ENCODE results near the gene ALMS1.
"Not testable (repeated sequence)": the region's sequence is repeated elsewhere in the genome, so short reads cannot be mapped to it uniquely, and the experiment has no call there.

ALMS1 gene

GRCh38 chr2:73593680-73594079, 208.0 kb downstream of the ALMS1 start:
- no peaks in the 10 kb centered on the region for H3K36me3 ChIP-seq (ENCODE audit: insufficient read depth, low read length)
- H3K9ac ChIP-seq (ENCODE audit: low read depth, low read length), result no peak overlapping the region
- peaks cover 9% of the 10 kb centered on the region for H3K4me1 ChIP-seq (ENCODE audit: control insufficient read depth, insufficient read depth, low read length)
- H3K4me3 ChIP-seq (ENCODE audit: low read length), result no peak overlapping the region
- H3K4me2 ChIP-seq (ENCODE audit: low read length), result peak overlapping the region; percentile 23
- H3K27me3 ChIP-seq (ENCODE audit: control insufficient read depth, insufficient read depth, low read length), result no peaks in the 10 kb centered on the region
- no peaks in the 10 kb centered on the region for H3K9me3 ChIP-seq (replicated peaks; ENCODE audit: low read length)

- Histone ChIP-seq H3K4me2 (ENCODE audit: low read length) (peak overlapping the region; percentile 23), H3K9ac (ENCODE audit: low read depth, low read length) (no peak overlapping the region), H3K4me1 (ENCODE audit: control insufficient read depth, insufficient read depth, low read length) (peaks cover 9% of the 10 kb centered on the region), H3K36me3 (ENCODE audit: insufficient read depth, low read length) (no peaks in the 10 kb centered on the region), H3K4me3 (ENCODE audit: low read length) (no peak overlapping the region), H3K9me3 (replicated peaks; ENCODE audit: low read length) (no peaks in the 10 kb centered on the region), H3K27me3 (ENCODE audit: control insufficient read depth, insufficient read depth, low read length) (no peaks in the 10 kb centered on the region)
These were observed 208.6 kb downstream of the ALMS1 start for GRCh38 chr2:73594251-73594650.

GRCh38 chr2:73601780-73602179, 216.1 kb downstream of the ALMS1 start:
- H3K9me3 ChIP-seq (replicated peaks; ENCODE audit: low read length), result no peaks in the 10 kb centered on the region

GRCh38 chr2:73603099-73603588, 217.5 kb downstream of the ALMS1 start:
- H3K9me3 ChIP-seq (replicated peaks; ENCODE audit: low read length); H3K4me3 ChIP-seq (ENCODE audit: low read length); H3K4me1 ChIP-seq (ENCODE audit: control insufficient read depth, insufficient read depth, low read length); H3K9ac ChIP-seq (ENCODE audit: low read depth, low read length); H3K4me2 ChIP-seq (ENCODE audit: low read length); H3K27me3 ChIP-seq (ENCODE audit: control insufficient read depth, insufficient read depth, low read length); H3K36me3 ChIP-seq (ENCODE audit: insufficient read depth, low read length): not testable (repeated sequence)

More at GRCh38 chr2:73601780-73602179, 216.1 kb downstream of the ALMS1 start:
- H3K27me3 ChIP-seq (ENCODE audit: control insufficient read depth, insufficient read depth, low read length), result no peaks in the 10 kb centered on the region
- peaks cover 4% of the 10 kb centered on the region for H3K4me1 ChIP-seq (ENCODE audit: control insufficient read depth, insufficient read depth, low read length)
- H3K4me2 ChIP-seq (ENCODE audit: low read length), result no peak overlapping the region
- no peaks in the 10 kb centered on the region for H3K36me3 ChIP-seq (ENCODE audit: insufficient read depth, low read length)
- H3K9ac ChIP-seq (ENCODE audit: low read depth, low read length), result no peak overlapping the region
- H3K4me3 ChIP-seq (ENCODE audit: low read length), result no peak overlapping the region

GRCh38 chr2:73604589-73604988, 219.0 kb downstream of the ALMS1 start:
- not testable (repeated sequence) for H3K9me3 ChIP-seq (replicated peaks; ENCODE audit: low read length); H3K4me3 ChIP-seq (ENCODE audit: low read length); H3K27me3 ChIP-seq (ENCODE audit: control insufficient read depth, insufficient read depth, low read length); H3K4me2 ChIP-seq (ENCODE audit: low read length); H3K4me1 ChIP-seq (ENCODE audit: control insufficient read depth, insufficient read depth, low read length); H3K9ac ChIP-seq (ENCODE audit: low read depth, low read length); H3K36me3 ChIP-seq (ENCODE audit: insufficient read depth, low read length)

GRCh38 chr2:73610111-73610510, 224.5 kb downstream of the ALMS1 start:
- H3K4me3 ChIP-seq (ENCODE audit: low read length), result no peak overlapping the region
- H3K4me2 ChIP-seq (ENCODE audit: low read length), result no peak overlapping the region
- H3K4me1 ChIP-seq (ENCODE audit: control insufficient read depth, insufficient read depth, low read length), result no peaks in the 10 kb centered on the region
- no peak overlapping the region for H3K9ac ChIP-seq (ENCODE audit: low read depth, low read length)
- no peaks in the 10 kb centered on the region for H3K36me3 ChIP-seq (ENCODE audit: insufficient read depth, low read length)
- no peaks in the 10 kb centered on the region for H3K9me3 ChIP-seq (replicated peaks; ENCODE audit: low read length)
- H3K27me3 ChIP-seq (ENCODE audit: control insufficient read depth, insufficient read depth, low read length), result no peaks in the 10 kb centered on the region

GRCh38 chr2:73611193-73611592, 225.6 kb downstream of the ALMS1 start:
- Histone ChIP-seq H3K4me3 (ENCODE audit: low read length) (no peak overlapping the region), H3K4me2 (ENCODE audit: low read length) (no peak overlapping the region), H3K36me3 (ENCODE audit: insufficient read depth, low read length) (no peaks in the 10 kb centered on the region), H3K9me3 (replicated peaks; ENCODE audit: low read length) (no peaks in the 10 kb centered on the region), H3K27me3 (ENCODE audit: control insufficient read depth, insufficient read depth, low read length) (no peaks in the 10 kb centered on the region), H3K4me1 (ENCODE audit: control insufficient read depth, insufficient read depth, low read length) (no peaks in the 10 kb centered on the region), H3K9ac (ENCODE audit: low read depth, low read length) (no peak overlapping the region)

GRCh38 chr2:73611867-73612266, 226.2 kb downstream of the ALMS1 start:
- no peak overlapping the region for H3K9ac ChIP-seq (ENCODE audit: low read depth, low read length)
- no peaks in the 10 kb centered on the region for H3K36me3 ChIP-seq (ENCODE audit: insufficient read depth, low read length)
- no peaks in the 10 kb centered on the region for H3K27me3 ChIP-seq (ENCODE audit: control insufficient read depth, insufficient read depth, low read length)
- H3K4me1 ChIP-seq (ENCODE audit: control insufficient read depth, insufficient read depth, low read length), result no peaks in the 10 kb centered on the region
- H3K4me2 ChIP-seq (ENCODE audit: low read length), result no peak overlapping the region
- H3K9me3 ChIP-seq (replicated peaks; ENCODE audit: low read length), result no peaks in the 10 kb centered on the region
- H3K4me3 ChIP-seq (ENCODE audit: low read length), result no peak overlapping the region

GRCh38 chr2:73614105-73614504, 228.5 kb downstream of the ALMS1 start:
- Histone ChIP-seq H3K4me1 (ENCODE audit: control insufficient read depth, insufficient read depth, low read length) (no peaks in the 10 kb centered on the region), H3K9ac (ENCODE audit: low read depth, low read length) (no peak overlapping the region), H3K9me3 (replicated peaks; ENCODE audit: low read length) (no peaks in the 10 kb centered on the region), H3K4me3 (ENCODE audit: low read length) (no peak overlapping the region), H3K27me3 (ENCODE audit: control insufficient read depth, insufficient read depth, low read length) (no peaks in the 10 kb centered on the region), H3K4me2 (ENCODE audit: low read length) (no peak overlapping the region), H3K36me3 (ENCODE audit: insufficient read depth, low read length) (no peaks in the 10 kb centered on the region)

GRCh38 chr2:73614997-73615396, 229.4 kb downstream of the ALMS1 start:
- Histone ChIP-seq H3K9me3 (replicated peaks; ENCODE audit: low read length) (no peaks in the 10 kb centered on the region), H3K4me1 (ENCODE audit: control insufficient read depth, insufficient read depth, low read length) (no peaks in the 10 kb centered on the region), H3K27me3 (ENCODE audit: control insufficient read depth, insufficient read depth, low read length) (no peaks in the 10 kb centered on the region), H3K4me2 (ENCODE audit: low read length) (no peak overlapping the region), H3K9ac (ENCODE audit: low read depth, low read length) (no peak overlapping the region), H3K4me3 (ENCODE audit: low read length) (no peak overlapping the region), H3K36me3 (ENCODE audit: insufficient read depth, low read length) (no peaks in the 10 kb centered on the region)

- not testable (repeated sequence) for H3K4me3 ChIP-seq (ENCODE audit: low read length); H3K9ac ChIP-seq (ENCODE audit: low read depth, low read length); H3K4me1 ChIP-seq (ENCODE audit: control insufficient read depth, insufficient read depth, low read length)
These were observed 234.3 kb downstream of the ALMS1 start for GRCh38 chr2:73619925-73620324.

GRCh38 chr2:73624036-73624435, 238.4 kb downstream of the ALMS1 start:
- H3K9me3 ChIP-seq (replicated peaks; ENCODE audit: low read length); H3K4me3 ChIP-seq (ENCODE audit: low read length); H3K4me2 ChIP-seq (ENCODE audit: low read length): not testable (repeated sequence)

More at GRCh38 chr2:73619925-73620324, 234.3 kb downstream of the ALMS1 start:
- not testable (repeated sequence) for H3K27me3 ChIP-seq (ENCODE audit: control insufficient read depth, insufficient read depth, low read length); H3K9me3 ChIP-seq (replicated peaks; ENCODE audit: low read length); H3K4me2 ChIP-seq (ENCODE audit: low read length); H3K36me3 ChIP-seq (ENCODE audit: insufficient read depth, low read length)

More at GRCh38 chr2:73624036-73624435, 238.4 kb downstream of the ALMS1 start:
- H3K36me3 ChIP-seq (ENCODE audit: insufficient read depth, low read length); H3K4me1 ChIP-seq (ENCODE audit: control insufficient read depth, insufficient read depth, low read length); H3K27me3 ChIP-seq (ENCODE audit: control insufficient read depth, insufficient read depth, low read length); H3K9ac ChIP-seq (ENCODE audit: low read depth, low read length): not testable (repeated sequence)
